Kidney (tissue), 14 donors: Measurements from ENCODE around the gene OR2V1. TPM values are rescaled to one million over a fixed set of nuclear protein-coding genes. Genes with fewer than 3 reads are reported as not detected.

Experiments
- DNase-seq, 5 donors: peaks; one replicate each; pipeline ENCODE4 v3.0.0-alpha.2; 2013 to 2020
- FAIRE-seq: peaks from 2 replicates; lab custom pipeline; 2012; peaks lifted over from hg19 to GRCh38; lab: Jason Lieb, UNC
- H3K27ac ChIP-seq, 2 donors: one replicate each; pipeline ENCODE4 v1.7.0; 2013; ENCODE audit warnings: low read depth in 2 of 2, low read length in 2 of 2, inconsistent platforms in 1 of 2
- H3K27me3 ChIP-seq: one replicate; pipeline ENCODE4 v1.7.1; 2013; ENCODE audit warnings: low read length, inconsistent platforms; ENCODE audit not compliant: control insufficient read depth, insufficient read depth
- H3K36me3 ChIP-seq, 3 donors: one replicate each; pipeline versions ENCODE4 v1.7.0 to v1.7.1; 2013; ENCODE audit warnings: low read length in 3 of 3, control low read depth in 1 of 3, inconsistent platforms in 1 of 3; ENCODE audit not compliant: insufficient read depth in 3 of 3, control insufficient read depth in 2 of 3
- H3K4me1 ChIP-seq, 3 donors: one replicate each; pipeline versions ENCODE4 v1.7.0 to v1.7.1; 2013; ENCODE audit warnings: low read length in 3 of 3, inconsistent platforms in 1 of 3, low read depth in 1 of 3; ENCODE audit not compliant: control insufficient read depth in 2 of 3, insufficient read depth in 2 of 3
- H3K4me3 ChIP-seq, 3 donors: one replicate each; pipeline versions ENCODE4 v1.7.0 to v1.8.1; 2013; ENCODE audit warnings: low read length in 3 of 3, control low read depth in 1 of 3, inconsistent platforms in 1 of 3
- H3K9ac ChIP-seq, 3 donors: one replicate each; pipeline versions ENCODE4 v1.7.0 to v1.7.1; 2013; ENCODE audit warnings: low read length in 3 of 3, control low read depth in 1 of 3, inconsistent platforms in 1 of 3
- H3K9me3 ChIP-seq, 3 donors: one replicate each; pipeline versions ENCODE4 v1.7.0 to v1.7.1; 2013; ENCODE audit warnings: low read length in 3 of 3, control low read depth in 1 of 3, inconsistent platforms in 1 of 3; ENCODE audit not compliant: control insufficient read depth in 2 of 3, insufficient read depth in 1 of 3
- intact Hi-C: fragments of 100-400 bp; cut with DNase I; formaldehyde crosslinking; loops from one replicate; pipeline ENCODE4 v1.11.1; 2022
- polyA plus RNA-seq: library from polyadenylated mRNA; stranded (reverse); fragments of 350-450 nt; fragmentation: Illumina TruSeq; extraction: RNeasy Lipid Tissue Mini Kit (QIAGEN cat#74804); gene quantifications from one replicate; pipeline ENCODE4 v1.2.3, GENCODE V29; 2014; ENCODE audit warnings: low read depth, low replicate concordance; ENCODE audit not compliant: insufficient read depth
- total RNA-seq: library from RNA; stranded (reverse); fragmentation: NEBNext Ultra II Directional; extraction: Animal tissue kit (Norgen Biotek cat#: 25700); gene quantifications from one replicate; pipeline ENCODE4 v1.2.1, GENCODE V29; 2021
- TF ChIP-seq, protein P1 (sequence below): IDR thresholded peaks from 3 replicates; pipeline ENCODE4 v1.5.1; 2012; ENCODE audit warnings: mild to moderate bottlenecking, moderate library complexity, borderline replicate concordance; ENCODE audit not compliant: insufficient read depth; ENCODE audit errors: extremely low read depth
- donor health status: control.
- donor health status: control.
- donor health status: control.
- donor health status: control.
- donor health status: control.
- donor health status: DM: yes; HTN: yes; CAD: no.
- donor health status: Normal renal cell carcinoma (clear cell type).

The OR2V1 gene
- total and polyA plus RNA-seq, 2 donors from 2014 or later = not detected

DNA sequence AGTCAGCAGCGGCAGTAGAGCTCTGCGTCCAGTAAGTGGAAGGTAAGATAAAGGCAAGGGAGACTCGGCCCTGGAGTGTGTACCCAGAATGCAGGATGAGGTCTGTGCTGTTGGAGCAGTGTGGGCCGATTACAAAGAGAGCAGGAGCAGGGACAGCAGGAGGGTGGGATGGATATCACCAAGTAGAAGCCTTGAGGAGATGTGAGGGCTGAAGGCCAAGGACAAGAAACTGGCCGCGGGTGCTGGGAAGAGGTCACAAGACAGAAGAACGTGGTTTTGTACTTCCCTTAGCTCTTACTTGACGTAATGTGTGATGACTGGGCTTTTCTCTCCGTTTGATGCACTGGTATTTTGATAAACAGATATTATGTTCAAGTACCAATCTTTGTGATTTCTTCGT is 43.7 kb downstream of the OR2V1 start:
- Histone ChIP-seq H3K9me3 (no peaks in the 10 kb centered on the region), H3K4me3 (no peak overlapping the region), H3K27ac (no peak overlapping the region), H3K9ac (no peak overlapping the region), H3K4me1 (no peaks in the 10 kb centered on the region), H3K36me3 (no peaks in the 10 kb centered on the region), H3K27me3 (no peaks in the 10 kb centered on the region)
- DNase-seq (no peak), FAIRE-seq (no peak)
- TF ChIP-seq, protein P1, sequence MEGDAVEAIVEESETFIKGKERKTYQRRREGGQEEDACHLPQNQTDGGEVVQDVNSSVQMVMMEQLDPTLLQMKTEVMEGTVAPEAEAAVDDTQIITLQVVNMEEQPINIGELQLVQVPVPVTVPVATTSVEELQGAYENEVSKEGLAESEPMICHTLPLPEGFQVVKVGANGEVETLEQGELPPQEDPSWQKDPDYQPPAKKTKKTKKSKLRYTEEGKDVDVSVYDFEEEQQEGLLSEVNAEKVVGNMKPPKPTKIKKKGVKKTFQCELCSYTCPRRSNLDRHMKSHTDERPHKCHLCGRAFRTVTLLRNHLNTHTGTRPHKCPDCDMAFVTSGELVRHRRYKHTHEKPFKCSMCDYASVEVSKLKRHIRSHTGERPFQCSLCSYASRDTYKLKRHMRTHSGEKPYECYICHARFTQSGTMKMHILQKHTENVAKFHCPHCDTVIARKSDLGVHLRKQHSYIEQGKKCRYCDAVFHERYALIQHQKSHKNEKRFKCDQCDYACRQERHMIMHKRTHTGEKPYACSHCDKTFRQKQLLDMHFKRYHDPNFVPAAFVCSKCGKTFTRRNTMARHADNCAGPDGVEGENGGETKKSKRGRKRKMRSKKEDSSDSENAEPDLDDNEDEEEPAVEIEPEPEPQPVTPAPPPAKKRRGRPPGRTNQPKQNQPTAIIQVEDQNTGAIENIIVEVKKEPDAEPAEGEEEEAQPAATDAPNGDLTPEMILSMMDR = no peak
- intact Hi-C loops = no loop called here

DNA sequence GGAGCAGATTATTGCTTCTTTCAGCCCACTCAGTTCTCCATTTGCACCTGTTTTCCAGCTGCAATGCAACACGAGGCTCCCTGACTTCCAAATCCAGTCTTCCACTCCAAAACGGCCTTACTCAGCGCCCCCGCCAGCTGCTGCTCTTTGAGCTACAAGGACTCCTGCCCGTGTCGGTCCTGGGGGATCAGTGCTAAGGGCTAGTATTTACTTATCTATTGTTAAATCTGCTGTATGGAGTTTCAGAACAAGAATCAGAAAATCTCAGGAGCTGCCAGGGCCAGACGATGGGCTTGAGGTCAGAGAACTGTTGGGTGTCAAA is 44.1 kb downstream of the OR2V1 start:
- Histone ChIP-seq H3K27me3 (no peaks in the 10 kb centered on the region), H3K4me3 (no peak overlapping the region), H3K27ac (no peak overlapping the region), H3K36me3 (no peaks in the 10 kb centered on the region), H3K9ac (no peak overlapping the region), H3K9me3 (no peaks in the 10 kb centered on the region), H3K4me1 (no peaks in the 10 kb centered on the region)
- TF ChIP-seq, protein P1 = no peak
- intact Hi-C loops = no loop called here
- no peak for FAIRE-seq
- peak in 1 of 5 donors; percentile 37 for DNase-seq

DNA sequence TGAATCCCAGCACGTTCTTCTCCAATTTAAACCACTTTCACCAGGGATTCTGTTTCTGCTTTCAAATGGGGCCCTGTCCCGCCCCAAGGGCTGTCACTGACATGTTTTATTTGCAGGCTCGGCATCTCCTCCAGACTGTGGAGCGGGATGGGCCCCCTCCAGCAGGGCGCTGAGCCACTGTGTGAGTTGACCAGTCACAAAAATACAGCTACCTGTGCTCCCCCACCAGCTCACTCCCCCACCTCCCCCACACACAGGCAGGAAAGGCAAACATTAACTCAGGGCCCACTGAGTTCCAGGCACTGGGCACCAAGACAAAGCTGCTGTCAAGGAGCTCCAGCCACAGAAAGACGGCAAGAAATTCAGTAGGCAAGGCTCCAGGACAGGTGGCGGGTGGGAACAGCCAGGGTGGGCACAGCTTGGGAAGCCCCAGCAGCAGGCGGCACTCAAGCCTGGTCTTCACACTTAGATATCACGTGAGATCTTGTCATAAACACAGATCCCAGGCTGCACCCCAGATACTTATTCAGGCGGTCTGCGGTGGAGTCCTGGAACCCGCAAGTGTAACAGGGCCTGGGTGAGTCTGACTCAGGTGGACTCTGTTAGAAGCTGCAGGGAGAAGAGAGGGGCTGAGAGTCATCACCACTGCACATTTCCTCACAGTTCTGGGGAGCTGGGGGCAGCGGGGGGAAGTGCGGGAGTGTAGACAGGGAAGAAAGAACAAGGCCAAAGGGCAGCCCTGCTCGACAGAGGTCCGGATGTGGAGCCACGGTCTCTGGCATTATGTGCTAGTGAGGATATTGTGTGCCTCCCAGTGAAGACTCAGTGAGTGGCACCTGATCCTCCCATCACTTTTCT is 44.7 kb downstream of the OR2V1 start:
- no peak for FAIRE-seq
- DNase-seq = peak in 4 of 5 donors; percentile 73 to 85 (median 82)

More for the DNA sequence above, 44.7 kb downstream of the OR2V1 start:
- no peaks in the 10 kb centered on the region for H3K9me3 ChIP-seq
- no peaks in the 10 kb centered on the region for H3K36me3 ChIP-seq
- H3K4me1 ChIP-seq = no peaks in the 10 kb centered on the region
- TF ChIP-seq, protein P1 = no peak
- H3K4me3 ChIP-seq = no peak overlapping the region
- no peaks in the 10 kb centered on the region for H3K27me3 ChIP-seq
- H3K27ac ChIP-seq = no peak overlapping the region
- intact Hi-C loops = no loop called here
- H3K9ac ChIP-seq = no peak overlapping the region
